ENCODE results near the gene OTULIN.

OTULIN gene

DNA sequence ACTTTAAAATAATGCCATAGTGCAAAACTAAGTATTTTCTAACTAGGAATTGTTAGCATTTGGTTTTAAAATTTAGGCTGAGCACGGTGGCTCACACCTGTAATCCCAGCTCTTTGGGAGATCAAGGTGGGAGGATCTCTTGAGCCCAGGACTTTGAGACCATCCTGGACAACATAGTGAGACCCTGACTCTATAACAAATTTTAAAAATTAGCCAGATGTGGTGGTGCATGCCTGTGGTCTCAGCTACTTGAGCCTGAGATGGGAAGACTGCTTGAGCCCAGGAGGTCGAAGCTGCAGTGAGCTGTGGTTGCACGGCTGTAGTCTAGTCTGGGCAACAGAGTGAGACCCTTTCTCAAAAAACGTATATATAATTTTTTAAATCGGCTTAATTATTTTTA is 4.9 kb downstream of the OTULIN start:
- DNase-seq, result no peak

DNA sequence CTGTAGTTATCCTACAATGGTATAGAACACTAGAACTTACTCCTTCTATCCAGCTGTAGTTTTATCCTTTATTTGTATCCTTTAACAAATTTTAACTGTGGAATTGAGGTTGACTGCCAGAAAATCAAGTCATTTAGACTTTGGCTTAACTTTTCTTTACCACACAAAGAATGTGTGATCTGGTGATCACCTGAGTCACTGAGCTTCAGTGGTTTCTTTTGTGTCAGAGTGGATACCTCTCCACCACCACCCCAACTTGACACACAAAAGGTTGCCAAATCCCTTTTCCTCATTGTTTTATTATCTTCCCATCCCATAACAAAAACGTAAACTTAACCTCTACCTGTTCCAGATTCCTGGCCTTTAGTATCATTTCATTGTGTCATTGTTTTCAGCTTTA is 5.5 kb downstream of the OTULIN start:
- no peak for DNase-seq

DNA sequence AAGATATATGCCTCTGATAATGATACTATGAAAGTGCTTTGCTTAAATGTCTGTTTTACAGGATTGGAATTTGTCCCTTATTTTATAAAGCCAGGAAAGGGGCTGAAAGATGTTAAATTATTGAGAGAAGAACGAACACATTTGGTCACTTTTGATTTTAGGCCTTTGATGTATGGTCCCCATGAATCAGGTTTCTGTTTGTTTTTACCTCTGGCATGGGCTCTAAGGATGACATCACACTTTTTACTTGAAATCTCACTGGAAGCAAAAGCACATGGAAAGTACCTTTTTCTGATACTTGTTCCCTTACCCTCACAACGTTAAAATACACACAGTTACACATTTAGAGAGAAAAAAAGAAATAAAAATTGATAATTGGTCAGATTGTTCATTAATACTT is 6.9 kb downstream of the OTULIN start:
- no peak for DNase-seq

DNA sequence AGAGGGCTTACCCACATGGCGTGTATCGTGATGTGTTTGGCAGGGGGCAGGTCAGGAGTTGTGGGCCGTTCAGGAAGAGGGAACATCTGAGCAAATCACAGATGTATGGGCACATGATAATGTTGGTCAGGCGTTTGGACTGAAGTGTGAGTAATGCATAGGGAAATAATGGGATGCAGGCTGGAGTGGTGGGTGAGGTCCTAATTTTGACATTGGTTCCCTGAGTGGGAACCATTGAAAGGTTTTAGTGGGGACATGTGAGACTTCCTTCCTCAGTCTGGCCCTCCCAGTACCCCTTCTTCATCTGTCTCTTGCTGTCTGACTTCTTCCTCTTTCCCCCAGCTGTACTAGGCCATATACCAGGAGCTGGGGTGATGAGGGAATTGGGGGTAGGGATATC is 7.6 kb downstream of the OTULIN start:
- no peak for DNase-seq

DNA sequence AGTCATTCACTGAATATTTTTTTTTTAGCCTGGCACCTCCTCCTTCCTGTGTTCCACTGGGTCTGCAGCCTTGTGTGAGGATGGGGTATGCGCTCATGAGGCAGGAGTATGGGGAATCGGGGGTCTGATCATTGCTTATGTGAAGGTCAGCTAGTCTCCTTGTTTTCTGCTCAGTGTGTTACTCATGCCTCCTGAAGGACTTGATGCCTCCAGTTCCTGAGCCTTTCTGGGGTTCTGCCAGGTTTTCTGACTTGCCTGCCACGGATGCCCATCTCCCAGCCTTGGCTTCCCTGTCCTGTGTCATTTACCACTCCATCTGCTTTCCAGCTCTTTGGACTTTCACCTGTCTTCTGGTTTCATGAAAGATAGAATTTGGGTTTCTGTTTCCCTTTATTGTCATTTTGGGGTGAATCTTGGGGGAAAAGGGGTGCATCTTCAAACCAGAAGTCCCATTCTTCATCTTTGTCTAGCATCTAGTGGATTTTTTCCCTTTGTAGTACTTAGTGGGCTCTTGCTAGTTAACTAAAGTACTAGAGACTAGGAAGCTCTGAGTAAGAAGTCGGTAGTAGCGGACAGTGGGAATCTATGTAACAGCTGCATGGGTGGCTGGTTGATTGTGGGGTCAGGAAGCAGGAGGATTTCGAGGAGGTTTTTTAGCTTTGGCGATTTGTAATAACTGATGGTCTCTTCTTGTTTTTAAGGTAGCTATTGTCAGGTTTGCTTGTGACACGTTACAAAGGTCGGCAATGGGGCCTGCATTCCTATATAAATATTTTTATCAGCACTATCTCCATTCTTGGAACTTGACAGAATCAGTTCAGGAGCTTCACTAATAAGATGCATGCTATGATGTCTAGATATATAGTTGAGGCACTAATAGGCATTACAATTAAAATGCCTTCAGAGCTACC is 8.2 kb downstream of the OTULIN start:
- DNase-seq, result no peak

DNA sequence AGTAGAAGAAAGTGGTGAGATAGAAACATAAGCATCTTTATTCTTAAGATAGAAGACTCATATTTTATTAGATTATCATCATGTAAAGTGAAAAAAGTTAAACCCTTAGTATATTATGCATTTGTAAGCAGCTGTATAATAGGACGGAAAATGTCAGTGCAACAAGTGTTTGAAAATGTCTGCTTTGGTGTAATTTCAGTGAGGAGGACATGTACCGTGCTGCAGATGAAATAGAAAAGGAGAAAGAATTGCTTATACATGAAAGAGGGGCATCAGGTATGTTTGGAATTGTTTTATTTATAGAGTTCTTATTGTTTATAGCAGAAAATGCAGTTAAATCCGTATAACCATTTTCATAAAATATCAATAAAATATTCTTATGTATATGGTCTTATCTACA is 8.9 kb downstream of the OTULIN start:
- DNase-seq, result no peak

DNA sequence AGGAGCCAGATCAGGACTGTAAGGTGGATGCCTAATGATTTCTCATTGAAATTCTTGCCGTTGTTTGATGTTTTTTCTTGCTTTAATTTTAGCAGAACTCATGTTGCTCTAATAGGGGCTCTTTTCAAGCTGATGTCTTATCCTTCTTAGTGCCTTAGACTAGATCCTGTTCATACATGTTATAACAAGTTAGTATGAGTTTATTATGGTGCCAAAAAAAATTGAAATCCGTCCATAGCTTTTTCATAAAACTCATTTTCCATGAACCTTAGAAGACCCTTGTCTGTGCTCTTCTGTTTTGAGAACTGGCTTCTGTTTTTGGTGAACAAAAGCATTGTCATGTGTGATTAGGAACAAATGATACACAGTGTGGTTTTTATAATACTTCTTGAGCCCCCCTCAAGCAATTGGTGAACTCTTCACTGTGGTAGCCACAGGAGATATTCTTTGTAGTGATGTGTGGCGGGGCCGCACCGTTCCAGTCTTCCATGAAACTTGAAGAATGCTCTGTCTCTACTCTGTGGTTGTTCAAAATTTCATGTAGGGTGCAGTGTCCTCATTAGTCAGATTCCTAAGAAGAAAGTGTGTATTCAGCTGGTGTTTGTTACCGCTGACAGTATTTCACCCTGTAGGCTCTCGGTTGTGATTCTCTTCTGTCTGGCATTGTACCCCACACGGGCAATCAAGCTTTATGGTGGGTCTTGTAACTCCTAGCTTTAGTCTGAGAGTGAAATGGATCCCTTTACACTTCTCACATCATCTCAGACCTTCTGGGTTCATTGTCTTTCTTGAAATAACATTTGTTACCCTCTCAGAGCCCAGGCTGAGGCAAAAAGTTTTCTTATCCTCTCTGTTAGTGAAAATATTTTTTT is 10.7 kb downstream of the OTULIN start:
- no peak for DNase-seq

DNA sequence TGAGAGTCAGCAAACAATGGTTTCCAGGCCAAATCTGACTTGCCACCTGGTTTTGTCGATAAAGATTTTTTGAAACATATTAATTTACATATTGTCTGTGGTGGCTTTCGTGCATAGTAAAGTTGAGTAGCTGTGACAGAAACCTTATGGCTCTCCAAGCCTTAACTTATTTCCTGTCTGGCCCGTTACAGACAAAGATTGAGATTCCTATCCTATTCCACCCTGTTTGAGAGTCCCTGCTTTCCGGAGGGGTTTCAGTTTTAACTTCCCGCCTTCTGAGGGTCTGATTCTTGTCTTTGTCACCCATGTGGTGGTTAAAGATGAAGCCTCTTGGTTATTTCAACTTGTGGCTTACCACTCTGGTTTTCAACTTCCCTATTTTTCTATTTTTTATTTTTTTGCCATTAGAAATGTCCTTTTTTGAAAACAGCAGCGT is 11.4 kb downstream of the OTULIN start:
- DNase-seq, result no peak

DNA sequence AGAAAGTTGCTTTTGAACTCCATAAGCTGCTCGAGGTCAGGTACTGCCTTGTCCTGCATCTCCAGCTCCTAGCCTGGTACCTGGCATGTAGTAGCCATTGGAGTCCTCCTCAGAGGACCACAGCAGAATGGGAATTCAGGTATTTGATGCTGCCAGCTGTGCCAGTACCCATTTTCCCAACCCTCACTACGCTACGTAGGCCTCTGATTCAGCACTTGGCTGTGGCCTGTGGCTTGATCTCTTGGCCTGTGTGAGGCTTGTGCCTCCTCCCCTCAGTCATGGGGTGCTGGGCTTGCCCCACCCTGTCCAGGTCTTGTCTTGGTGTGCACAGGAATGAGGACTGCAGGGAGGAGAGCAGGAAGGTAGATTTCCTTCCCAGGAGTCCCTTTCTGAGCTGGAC is 11.8 kb downstream of the OTULIN start:
- no peak for DNase-seq

DNA sequence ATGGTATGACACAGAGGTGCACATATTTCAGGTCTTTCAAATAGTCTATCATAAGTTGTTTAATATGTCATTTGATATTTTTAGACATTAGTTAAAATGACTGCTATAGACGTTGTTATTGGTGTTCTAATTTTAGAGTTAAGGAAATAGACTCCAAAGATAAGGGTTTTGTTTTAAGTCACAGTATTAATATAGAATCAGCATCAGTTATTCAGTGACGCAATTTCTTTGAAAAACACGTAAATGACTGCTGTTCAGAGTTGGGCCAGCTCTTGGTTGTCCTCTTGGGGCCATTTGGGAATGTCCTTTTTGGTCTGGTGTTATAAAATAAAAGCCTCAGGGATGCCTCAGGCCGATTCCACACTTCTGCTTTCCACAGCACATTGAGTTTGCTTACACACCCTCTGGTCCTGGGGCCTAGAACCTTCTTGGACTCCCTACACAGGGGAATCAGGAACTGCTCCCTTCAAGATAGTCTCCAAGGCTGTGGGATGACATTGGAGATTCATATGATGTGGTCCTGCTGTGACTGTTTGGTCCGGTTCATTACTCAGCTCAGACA is 14.3 kb downstream of the OTULIN start:
- no peak for DNase-seq

DNA sequence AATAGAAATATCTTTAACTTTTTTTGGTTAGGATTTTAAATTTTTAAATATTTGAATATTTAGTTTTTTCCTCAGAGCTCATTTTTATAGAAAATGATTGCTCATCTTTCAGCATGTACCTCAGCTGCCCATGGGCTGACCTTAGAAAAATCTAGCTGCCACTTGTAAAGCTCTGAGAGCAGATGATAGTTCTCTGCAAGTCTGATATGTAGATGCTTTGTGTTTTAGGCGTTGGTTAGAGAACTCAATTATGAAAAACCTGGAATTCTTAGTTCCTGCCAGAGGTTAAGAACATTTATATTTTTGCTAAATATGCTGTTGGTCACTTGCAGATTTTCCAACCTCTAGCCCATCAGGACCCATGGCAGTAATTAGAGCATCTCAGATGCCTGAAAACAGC is 15.1 kb downstream of the OTULIN start:
- no peak for DNase-seq

DNA sequence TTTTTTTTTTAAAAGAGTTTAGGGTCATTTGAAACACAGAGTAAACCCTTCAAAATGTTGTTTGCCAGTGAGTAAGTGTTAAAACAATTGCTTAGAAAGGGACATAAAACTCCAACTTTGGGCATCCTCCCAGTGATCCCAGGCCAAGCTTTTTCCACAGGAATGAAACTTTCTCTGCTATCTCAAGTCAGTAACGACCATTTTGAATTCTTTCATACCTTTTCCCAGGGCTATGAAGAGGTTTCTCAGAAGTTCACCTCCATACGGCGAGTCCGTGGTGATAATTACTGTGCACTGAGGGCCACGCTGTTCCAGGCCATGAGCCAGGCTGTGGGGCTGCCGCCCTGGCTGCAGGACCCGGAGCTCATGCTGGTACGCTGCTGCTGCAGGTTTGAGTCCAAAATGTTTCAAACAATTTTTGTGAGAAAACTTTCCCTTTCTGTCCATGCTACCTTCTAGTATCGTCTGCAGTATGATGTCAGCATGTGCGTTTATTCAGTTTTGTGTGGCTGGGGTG is 16.8 kb downstream of the OTULIN start:
- no peak for DNase-seq

DNA sequence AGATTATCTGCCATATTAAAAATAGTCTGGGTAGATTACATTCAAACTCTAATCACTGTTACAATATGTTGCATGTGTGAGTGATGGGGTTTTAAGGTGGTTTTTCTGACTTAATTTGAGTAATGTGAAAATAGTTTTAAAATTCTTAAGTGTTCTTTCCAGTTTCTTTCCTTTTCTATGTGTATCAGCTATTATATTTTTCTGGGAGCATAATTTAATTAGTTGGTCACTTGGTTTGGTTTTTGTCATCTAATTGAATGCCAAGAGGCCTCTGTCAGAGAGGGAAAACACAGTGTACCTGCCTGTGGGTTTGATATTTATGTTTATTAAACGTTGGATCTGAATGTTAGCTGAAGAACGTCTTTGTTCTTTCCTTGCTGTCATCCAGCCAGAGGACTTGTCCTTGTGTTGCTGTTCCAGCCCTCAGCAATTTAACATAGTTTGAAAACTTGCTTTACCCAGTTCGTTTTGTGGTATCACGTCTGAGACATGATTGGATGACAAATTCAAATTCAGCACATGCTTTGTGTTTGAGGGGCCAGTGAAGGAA is 19.5 kb downstream of the OTULIN start:
- DNase-seq, result no peak

DNA sequence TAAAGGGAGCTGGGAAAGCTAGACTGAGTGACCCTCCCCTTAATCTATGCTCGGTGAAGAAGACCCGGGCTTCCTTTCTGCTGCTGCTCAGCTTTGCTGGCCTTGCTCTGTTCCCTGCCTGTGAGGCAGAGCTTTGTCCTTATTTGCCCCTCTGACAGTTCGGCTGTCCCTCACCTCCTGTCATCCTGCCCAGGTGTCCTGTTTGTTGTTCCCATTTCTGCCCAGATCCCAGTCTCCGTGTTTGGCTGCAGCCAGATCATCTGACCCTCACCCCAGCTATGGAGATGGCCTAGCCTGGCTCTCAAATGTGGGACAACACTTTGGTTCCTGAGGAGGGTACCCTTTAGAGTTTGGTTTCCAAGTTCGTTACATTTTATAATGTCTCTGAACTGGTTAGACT is 20.2 kb downstream of the OTULIN start:
- DNase-seq, result no peak

DNA sequence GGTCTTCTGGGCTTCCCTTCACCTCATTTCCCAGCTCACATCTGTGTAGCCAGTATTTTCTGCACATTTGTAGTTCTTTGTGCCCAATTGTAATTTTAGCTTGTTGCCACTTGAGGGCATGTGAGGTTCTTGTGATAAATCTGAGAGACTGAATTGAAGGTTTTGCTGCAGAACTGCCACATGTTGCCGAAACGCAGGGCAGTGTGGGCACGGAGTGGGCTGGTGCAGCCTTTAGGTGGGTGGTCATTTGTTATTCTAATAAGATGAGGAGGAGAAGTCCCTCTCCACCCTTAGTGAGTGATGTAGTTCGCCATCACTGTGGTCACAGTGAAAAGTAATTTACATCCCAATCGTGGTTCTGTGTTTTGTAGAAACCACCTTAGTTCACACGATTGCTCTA is 21.2 kb downstream of the OTULIN start:
- no peak for DNase-seq

DNA sequence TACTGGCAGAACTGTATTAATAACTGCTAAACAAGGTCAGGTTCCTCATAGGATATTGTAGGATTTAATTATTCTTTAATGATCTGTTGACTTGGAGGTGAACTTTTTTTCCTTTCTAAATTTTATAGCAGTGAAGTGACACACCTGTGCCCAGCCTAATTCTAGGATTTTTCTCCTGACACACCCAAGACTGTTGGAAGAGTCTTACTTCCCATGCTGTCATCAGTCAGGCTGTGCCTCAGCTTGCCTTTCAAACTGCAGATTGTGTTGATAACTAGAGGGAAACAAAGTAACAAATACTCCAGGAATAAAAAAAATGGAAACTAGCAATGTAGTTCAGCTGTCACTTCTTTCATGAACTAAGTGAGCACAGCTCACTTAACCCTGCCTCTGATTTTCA is 22.0 kb downstream of the OTULIN start:
- DNase-seq, result no peak

DNA sequence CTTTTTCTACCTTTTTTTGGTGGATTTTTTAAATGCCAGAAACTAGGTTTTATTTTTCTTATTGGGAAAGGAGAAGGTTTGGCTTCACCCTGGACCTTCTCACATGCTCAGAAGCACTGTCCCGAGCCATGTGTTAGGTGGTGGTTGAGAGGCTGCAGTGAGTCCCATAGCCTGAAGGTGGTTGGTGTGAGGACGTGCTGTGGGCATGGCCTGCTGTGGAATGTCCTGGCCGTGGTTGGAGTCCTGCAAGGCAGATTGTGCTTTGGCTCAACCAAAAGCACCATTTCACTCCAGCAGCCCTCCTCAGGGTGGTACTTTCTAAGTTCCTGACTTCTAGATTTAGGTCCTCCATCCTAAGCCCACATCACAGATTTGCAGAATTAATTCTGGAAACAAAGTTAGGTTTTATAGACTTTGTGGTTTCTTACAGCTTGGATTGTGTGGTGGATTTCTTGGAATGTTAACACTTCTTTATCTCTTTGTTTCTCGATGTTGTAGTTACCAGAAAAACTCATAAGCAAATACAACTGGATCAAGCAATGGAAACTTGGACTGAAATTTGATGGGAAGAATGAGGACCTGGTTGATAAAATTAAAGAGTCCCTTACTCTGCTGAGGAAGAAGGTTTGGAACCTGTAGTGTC is 22.6 kb downstream of the OTULIN start:
- DNase-seq, result no peak

DNA sequence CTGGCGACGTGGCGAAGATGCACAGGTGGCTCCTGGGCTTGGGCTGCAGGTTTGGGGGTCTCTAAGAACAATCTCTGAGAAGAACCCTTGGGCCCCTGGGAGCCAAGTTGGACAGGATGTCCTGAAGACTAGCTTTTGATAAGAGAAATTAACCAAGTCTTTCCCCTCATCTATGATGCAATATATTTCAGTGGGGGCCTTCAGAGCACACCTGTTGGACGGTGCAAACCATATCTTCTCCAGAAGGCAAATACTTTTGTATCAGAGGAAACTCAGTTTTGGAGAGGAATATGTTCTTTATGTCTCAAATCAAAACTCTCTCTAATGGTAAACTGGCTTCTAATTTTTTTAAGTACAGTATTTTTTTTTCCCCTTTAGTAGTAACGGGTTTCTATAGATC is 28.6 kb downstream of the OTULIN start:
- DNase-seq, result no peak

DNA sequence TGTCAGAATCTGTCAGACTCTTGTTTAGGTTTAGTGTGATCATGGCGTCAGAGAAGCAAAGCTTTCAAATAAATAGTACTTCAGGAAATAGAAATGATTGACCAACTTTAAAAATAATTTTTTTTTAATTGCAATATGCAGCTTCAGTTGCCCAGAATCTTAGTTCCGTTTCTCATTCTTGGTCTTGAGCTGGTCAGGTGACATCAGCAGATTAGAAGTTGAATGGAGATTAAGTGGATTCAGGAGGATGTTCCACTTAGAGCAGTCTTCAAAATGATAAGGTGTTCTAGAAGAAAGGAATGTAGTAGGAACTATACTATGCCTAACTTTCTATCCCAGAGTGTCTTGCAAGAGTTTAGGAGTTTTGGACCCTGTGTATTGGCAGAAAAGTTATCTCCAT is 30.6 kb downstream of the OTULIN start:
- DNase-seq, result no peak

DNA sequence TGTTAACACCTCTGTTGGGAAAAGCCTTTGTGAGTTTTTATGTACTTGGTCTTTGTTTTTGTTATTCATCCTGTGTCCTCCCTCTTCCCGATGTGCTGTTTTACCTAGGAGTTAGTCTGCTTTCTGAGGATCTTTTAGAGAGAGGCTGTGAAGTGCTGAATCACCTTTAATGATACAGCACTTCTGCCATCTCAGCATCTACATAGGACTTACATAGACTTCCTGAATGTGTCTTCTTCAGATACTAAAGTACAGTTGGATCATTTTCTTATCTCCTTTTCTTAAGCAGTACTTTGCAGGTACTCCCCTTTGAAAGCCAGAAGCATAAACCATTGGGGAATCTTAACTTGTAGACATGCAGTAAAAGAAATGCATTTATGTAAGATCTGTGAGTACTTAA is 31.5 kb downstream of the OTULIN start:
- DNase-seq, result no peak

DNA sequence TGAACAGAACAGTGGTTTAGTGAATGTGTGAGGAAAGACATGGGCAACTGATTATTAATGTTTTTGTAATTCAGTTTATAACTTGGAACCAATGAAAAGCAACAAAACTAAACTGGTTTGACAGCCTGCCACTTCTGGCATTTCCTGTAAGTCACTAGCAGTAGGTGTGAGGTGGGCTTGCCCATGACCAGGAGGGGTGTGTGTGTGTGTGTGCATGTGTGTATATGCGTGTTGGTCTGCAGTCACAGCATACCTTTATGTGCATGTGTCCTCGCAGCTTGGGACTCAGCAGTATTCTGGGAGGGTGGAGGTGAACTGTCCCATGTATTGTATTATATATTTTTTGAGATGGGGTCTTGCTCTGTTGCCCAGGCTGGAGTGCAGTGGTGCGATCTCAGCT is 32.3 kb downstream of the OTULIN start:
- no peak for DNase-seq

DNA sequence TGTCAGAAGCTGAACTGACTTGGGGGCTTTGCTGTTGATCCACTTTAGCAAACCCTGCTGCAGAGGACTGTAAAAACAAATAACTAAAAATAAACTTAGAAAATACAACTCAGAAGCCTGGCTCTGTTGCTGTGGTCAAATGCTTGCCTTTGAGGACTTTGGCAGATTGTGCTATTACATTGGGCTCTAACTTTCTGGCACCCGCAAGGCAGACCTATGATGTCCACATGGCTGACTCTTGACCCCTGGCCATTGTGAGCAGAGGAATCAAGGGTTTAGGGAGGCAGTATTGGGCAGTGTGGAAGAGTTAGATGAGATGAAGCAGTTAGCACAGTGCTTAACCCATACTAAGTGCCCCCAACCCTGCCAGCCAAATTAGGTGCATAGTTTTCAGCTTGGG is 34.0 kb downstream of the OTULIN start:
- no peak for DNase-seq

DNA sequence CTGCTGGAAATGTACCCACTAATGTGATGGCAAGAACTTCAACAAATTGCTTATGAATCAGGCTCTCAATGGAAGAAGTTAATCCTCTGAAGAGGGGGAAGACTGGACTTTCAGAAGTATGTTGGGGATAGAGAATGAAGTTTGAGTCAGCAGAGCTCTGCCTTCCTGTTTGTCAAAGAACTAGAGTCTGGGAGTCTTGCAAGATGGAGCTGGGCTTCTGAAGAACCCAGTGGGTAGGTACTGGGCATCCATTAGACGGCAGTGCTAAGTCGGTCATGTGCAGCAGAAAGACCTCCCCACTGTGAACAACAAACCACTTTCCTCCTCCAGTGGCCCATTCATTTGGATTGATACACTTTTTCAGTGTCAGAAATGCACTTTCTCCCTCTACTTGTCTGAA is 34.6 kb downstream of the OTULIN start:
- no peak for DNase-seq
